ENCODE results near the gene NOL9. TPM values are rescaled to one million over a fixed set of nuclear protein-coding genes. Genes with fewer than 3 reads are reported as not detected.
"Not testable (repeated sequence)": the region's sequence is repeated elsewhere in the genome, so short reads cannot be mapped to it uniquely, and the experiment has no call there.

The NOL9 gene
- total RNA-seq, 1 donor from 2014 or later, result 10.9 TPM

DNA sequence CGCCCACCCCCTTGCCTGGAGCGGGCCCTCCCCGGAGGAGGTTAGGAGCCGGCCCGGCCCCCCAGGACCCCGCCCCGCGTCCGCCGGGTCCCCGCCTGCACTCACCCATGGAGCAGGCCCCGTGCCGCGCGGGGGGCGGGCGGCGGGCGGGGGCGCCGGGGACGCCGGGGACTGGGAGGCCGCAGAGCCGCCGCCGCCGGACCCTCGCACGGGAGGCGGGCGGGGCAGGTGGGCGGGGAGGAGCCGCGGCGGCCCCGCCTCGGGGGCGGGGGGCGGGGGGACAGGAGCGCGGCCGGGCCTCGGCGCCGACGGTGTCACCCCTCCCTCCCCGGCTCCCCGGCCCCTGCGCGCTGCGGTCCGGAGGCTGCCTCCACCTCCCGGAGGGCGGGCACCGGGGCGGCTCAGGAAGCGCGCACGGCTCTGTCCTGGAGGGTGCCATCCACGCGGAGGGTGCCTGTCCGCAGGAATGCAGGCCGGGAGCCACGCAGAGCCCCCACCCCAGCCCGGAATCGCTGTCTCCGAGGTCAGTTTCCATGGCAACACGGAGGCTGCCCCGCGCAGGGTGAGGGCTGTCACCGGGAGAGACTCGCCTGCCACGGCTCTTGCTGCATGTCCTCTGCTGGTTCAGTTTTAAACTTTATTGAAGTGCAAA is 57.0 kb downstream of the NOL9 start:
- intact Hi-C loops (cut with DNase I), result no loop called here
- DNase-seq, result peak; percentile 74
- peak; percentile 61 for ATAC-seq (ENCODE audit: poor library complexity)

DNA sequence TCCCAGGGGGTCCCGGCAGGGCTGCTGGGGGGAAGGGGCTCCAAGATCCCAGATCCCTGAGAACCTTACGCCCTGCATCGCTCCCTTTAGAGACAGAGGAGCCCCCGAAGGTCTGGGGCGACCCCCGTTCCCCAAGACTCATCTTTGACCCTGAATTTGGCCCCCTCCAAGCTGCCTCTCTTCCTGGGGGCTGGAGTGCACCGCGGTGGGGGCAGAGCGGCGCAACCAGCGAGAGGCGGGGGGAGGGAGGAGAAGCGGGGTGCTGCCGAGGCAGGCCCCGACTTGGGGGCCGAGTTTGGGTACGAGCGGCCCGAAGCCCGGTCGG is 57.5 kb downstream of the NOL9 start:
- no peak for ATAC-seq (ENCODE audit: poor library complexity)
- intact Hi-C loops (cut with DNase I), result no loop called here
- no peak for DNase-seq

DNA sequence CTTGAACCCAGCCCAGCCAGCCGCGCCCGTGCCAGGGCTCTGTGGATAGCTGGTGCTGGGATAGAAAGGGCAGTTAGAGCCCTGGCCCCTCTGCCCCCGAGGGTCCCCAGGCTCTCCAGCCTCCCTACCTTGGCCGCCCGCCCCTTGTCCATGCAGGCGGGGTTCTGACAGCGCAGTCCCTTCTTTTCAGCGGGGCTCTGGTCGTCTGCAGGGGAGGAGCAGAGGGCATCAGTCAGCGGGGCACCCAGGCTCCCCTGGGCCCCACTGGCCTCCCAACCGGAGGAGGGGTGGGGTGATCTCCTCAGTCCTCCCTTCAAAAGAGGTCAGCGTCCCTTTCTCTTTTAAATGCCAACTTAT is 58.0 kb downstream of the NOL9 start:
- DNase-seq (no peak), ATAC-seq (ENCODE audit: poor library complexity) (peak; percentile 13)
- intact Hi-C loops (cut with DNase I), result no loop called here

DNA sequence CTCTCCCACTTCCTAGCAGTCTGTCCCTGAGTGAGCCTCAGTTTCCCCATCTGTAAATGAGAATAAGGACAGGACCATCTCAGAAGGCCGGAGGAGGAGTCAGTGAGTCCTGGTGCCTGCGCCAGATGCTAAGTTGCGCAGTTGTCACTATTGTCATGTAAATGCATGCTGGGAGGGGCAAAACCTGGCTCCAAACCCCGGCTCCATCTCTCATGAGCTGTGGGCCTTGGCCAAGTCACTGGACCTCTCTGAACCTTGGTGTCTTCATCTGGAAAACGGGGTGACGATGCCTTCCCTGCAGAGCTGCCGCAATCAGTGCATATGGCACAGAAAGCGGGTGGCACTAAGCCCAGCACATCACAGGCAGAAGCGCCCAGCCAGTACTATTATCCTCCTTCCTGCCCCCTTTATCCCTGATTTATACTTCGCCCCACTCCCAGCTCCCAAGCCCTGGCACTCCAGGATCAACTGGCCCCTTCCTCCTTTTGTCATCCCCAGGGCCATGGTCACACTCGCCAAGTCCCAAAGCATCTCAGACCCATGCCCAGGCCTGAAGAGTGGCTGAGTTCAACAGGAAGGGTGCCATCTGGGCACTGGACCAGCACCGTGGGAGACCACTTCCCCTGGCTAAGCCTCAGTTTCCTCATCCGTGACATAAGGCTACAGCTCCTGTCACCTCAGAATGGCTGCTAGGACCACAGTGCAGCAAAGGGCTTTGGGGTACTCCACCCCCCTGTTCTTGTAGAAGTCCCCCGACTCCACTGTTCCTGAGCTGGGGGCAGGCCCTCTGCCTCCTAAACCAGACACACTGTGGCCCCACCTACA is 58.6 kb downstream of the NOL9 start:
- intact Hi-C loops (cut with DNase I), result no loop called here
- ATAC-seq (ENCODE audit: poor library complexity) (no peak), DNase-seq (no peak)

DNA sequence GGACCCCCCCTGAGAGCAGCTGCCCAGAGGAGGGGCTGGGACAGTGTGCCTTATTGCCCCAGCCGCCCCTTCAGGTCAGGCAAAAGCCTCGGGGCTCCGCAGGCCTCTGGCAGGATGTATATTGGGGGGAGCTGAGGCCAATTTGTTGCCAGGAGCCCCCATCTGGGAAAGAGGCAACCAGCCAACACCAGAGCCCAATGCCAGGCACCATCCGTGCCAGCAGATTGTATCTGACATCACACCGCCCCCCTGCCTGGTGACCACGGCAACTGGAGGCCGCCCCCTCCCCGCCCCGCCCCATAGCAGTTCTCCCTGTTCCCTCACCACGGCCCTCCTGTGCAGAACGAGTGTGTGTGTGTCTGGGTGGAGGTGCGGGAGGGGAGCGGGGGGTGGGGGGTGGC is 59.3 kb downstream of the NOL9 start:
- no peak for DNase-seq
- intact Hi-C loops (cut with DNase I), result no loop called here

DNA sequence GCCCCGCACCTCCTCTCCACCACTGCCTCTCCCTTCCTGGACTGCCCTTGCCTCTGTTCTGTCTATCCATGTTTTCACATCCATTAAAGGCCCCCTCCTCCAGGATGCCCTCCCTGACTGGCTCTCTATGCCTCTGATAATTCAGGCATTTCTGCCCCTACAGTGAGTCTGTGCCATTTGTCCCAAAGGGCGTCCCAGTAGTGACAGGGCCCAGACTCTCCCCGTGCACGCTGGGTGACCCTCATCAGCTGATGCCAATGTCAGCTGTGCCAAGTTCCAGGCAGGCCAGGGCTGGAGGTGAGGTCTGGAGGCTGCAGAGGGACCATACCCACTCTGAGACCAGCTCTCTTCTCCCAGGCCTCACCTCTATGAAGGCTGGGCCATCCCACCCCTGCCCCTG is 59.7 kb downstream of the NOL9 start:
- intact Hi-C loops (cut with DNase I), result no loop called here
- no peak for DNase-seq
- peak; percentile 39 for ATAC-seq (ENCODE audit: poor library complexity)

More for the DNA sequence above, 59.3 kb downstream of the NOL9 start:
- ATAC-seq (ENCODE audit: poor library complexity), result no peak

DNA sequence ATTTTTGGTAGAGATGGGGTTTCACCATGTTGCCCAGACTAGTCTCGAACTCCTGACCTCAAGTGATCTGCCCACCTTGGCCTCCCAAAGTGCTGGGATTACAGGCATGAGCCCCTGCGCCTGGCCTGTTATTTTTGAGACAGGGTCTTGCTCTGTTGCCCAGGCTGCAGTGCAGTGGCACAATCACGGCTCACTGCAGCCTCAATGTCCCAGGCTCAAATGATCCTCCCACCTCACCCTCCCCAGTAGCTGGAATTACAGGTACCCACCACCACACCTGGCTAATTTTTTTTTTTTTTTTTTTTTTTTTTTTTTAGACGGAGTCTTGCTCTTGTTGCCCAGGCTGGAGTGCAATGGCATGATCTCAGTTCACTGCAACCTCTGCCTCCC is 60.5 kb downstream of the NOL9 start:
- ATAC-seq (ENCODE audit: poor library complexity); intact Hi-C loops (cut with DNase I); DNase-seq: not testable (repeated sequence)

DNA sequence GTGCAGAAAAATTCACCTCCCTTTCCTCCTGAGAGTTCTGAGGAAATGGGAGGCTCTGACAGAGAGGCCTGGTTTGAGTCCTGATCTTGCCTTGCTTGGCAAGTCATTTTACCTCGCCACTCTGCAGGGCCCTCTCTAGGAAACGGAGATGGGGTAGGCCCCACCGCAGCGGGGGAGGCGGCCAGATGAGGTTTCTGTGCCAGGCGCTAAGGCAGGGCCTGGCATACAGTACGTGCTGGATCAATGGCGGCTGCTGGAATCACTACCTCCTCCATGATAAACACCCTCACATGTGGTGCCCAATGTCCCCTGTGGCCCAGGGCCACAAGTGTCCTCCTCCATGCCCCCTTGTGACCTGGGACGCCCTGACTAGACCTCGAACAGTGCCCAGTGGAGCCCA is 62.3 kb downstream of the NOL9 start:
- ATAC-seq (ENCODE audit: poor library complexity), result no peak
- DNase-seq, result no peak
- intact Hi-C loops (cut with DNase I), result no loop called here

DNA sequence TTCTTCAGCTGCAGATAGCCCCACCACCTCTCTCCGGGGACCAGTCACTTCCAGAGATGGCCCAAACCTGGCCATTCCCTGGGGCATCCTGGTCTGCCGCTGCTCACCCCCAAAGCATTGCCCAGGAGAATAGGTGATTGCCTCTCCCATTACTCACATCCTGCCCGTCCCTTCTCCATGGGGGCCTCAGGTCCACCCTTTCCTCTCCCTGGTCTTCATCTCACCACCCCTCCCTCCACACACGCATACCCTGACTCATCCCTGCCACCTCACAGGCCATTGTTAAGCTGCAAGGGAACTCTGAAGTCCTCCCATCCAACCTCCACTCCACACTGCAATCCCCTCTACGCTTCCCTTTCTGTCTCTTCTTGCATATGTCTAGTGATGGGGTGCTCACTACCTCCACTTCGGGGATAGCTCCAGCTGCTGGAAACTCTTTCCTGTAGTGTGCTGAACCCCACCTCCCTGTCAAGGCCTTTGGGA is 62.8 kb downstream of the NOL9 start, which contains the start of gene PLEKHG5:
Gene PLEKHG5, minus strand, starts transcription at position 188 of the 483 bp plus-strand sequence. CDS start 14,096 bp downstream, outside the sequence.
- DNase-seq (no peak), ATAC-seq (ENCODE audit: poor library complexity) (no peak)
- intact Hi-C loops (cut with DNase I), result no loop called here

DNA sequence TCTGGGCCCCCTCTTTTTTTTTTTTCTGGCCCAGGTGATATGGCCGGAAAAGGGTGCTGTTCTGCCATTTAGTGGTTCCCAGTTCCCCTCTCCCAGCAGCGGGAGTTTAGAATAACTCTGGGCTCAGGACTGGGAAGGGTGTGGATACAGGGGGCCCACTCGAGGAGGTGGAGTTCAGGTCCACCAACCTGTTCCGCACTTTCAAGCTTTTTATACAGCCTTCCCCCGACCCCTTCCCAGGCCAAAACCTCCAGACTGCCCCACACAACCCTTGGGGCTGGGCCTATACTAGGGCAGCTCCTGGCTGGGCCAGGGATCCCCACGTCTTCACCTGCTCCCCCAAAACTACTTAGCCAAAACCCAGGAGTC is 63.2 kb downstream of the NOL9 start:
- DNase-seq (no peak), ATAC-seq (ENCODE audit: poor library complexity) (no peak)
- intact Hi-C loops (cut with DNase I), result no loop called here

DNA sequence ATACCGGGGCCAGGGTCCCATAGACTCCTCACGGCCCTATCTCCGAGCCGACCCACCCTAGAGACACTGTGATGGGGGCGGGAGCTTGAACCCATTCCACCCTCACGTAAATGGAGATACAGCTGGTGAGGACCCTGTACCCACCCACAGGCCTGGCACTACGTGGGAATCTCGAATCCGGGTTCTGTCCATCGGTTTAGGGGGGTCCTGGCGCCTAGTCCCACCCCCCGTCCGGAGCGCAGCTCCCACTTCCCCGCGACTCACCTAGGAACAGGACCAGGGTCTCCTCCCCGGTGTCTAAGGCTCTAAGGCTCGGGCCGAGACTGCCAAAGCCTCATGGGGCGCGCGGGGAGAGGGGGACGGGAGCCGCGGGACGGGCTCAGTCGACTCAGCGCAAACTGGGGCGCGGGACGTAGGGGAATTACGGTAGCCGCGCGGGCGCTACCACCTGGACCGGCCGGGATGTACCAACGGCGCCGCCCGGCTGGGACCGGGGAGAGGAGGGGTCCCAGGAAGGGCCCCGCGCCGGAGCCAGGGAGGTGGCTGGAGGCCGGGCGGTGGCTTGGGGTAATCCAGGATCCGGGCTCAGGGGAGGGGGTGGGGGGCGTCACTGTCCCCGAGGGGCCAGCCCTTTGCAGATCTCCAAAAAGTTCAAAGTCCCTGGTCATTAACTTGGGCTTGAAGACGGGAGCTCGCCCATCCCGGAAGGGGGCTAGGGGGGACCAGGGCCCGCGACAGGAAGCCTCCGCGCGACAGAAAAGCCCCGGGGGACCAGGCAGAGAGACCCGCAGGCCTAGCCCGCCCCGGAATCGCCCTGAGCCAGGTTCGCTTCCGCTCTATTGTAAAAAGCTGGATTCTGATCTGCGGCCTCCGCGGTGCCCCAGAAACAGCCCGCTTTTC is 63.9 kb downstream of the NOL9 start:
- peak; percentile 75 for DNase-seq
- ATAC-seq (ENCODE audit: poor library complexity), result peak; percentile 79
- intact Hi-C loops (cut with DNase I), result no loop called here

DNA sequence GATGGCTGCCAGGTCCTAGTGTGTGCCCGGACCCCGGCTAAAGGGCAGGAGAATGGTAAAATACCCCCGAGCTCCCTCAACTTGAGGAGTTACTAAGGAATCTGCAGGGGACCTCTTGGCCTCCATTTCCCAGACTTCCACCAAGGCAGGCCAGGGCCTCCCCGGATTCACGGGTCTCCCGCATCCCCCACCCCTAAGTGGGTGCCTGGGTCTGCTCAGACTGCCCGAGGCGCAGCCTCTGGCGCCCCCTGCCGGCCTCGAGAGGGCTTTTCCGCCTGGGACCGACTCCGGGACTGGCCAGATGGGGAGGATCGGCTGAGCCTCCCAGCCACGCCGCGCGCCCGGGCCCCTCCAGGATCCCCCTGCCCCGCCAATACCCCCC is 64.5 kb downstream of the NOL9 start:
- intact Hi-C loops (cut with DNase I), result loop anchor here (5.0 kb wide), 2 partner anchors 33 to 158 kb away; no protein-coding TSS in a partner anchor
- peak; percentile 70 for ATAC-seq (ENCODE audit: poor library complexity)
- peak; percentile 80 for DNase-seq

DNA sequence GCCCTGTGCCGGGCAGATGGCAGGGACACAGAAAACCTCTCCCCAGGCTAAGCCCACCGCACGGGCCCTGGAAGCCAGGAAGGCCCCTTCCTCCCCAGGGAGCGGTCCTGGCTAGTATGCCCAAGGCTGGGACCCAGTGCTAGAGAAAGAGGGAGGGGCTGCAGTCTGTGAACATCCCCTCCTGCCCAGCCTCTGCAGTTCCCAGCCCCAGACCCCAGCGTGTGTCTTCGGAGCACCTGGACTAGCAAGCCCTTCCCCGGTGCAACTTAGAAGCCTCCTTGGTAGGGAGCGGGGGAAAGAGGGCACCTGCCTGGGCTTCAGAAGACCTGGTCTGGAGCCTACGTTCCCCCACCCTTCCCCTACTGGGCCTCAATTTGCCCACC is 64.9 kb downstream of the NOL9 start:
- intact Hi-C loops (cut with DNase I), result loop anchor here (5.0 kb wide), 2 partner anchors 33 to 158 kb away; no protein-coding TSS in a partner anchor
- no peak for ATAC-seq (ENCODE audit: poor library complexity)
- no peak for DNase-seq

DNA sequence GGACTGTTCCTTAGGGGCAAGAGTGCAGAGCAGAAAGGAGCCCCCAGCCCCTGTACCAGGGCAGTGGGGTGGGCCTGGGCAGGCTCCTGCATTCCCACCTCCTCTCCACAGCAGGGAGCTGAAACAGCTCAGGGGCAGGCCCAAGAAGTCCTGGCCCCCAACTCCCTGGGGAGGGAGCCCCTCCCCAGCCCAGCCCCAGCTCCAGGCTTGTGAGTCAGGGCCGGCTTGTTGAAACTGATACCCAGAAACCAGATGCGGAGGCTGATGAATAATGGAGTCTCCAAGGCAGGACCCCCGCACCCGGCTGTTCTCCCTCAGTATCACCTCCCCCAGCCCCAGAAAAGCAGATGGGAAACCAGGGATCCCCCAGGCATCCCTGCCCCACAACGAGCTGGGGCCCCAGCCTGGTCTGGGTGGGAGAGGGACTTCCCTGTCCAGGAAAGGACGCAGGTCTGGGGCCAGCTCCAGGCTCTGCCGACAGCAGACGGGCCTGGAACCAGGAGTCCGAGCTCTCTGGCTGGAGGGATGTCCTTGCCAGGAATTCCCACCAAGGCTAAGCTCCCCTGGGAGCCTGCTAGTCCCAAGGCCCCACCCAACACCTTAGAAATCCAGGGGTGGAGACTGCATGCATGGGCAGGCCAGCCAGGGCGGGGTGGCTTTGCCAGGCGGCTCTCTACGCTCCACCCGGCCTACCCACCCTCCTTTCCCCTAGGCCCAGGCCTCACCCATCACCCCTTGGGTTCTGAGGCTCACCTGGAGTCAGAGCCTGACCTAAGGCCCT is 65.5 kb downstream of the NOL9 start:
- intact Hi-C loops (cut with DNase I), result loop anchor here (5.0 kb wide), 2 partner anchors 34 to 159 kb away; no protein-coding TSS in a partner anchor

DNA sequence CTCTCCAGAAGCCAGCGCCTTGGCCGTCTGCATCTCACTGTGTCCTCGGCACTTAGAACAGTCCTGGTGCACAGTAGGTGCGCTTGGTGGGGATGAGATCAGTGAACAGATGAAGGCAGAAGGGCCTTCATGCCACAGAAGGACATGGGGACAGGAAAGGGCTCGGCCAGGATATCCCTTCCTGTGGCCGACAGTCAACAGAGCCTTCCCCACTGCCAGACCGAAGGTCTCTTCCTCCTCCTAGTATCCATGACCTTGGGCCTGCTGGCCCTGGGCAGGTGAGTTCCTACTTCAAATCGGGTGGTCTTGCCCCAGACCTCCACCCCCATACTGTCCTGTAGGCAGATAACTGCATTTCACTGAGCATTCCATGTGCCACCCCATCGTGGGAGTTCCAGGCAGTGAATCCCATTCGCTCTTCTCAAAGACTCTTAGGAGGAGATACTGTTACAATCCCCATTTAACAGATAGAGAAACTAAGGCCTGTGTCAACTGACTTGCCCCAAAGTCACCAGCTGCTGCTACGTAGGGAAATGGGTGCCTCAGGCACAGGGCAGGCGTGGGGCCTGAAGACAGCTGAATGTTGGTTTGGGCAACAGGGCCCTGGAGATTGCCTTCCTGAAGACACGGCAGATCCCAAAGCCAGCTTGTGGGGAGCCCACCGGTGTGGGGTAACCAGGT is 66.4 kb downstream of the NOL9 start:
- ATAC-seq (ENCODE audit: poor library complexity), result no peak
- intact Hi-C loops (cut with DNase I), result loop anchor here (5.0 kb wide), 2 partner anchors 34 to 159 kb away; no protein-coding TSS in a partner anchor
- DNase-seq, result no peak

More for the DNA sequence above, 65.5 kb downstream of the NOL9 start:
- ATAC-seq (ENCODE audit: poor library complexity) (no peak), DNase-seq (no peak)

DNA sequence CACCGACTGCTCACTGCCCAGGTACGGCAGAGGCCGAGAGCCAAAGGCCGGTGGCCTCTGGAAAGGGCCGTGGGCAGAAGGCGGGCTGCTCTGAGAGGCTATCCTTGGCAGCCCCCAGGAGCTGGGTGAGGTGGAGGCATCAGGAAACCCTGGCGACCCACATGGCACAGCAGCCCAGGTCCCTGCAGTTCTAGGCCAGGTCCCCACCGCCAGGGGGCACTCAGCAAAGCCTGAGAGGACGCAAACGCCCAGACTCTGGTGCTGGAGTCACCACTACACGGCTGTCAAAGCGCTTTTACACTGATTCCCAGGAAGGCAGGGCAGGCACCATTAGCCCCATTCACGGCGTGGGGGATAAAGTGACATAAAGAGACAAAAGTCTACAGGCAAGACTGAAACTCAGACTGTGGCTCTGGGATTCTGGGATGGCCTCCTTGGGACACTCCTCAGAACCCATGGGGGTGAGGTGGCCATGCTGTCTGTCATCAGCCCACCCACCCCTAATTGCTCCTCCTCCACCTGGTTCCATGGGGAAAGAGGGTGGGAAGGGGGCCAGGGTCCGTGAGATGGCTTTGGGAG is 67.8 kb downstream of the NOL9 start:
- ATAC-seq (ENCODE audit: poor library complexity) (peak; percentile 74), DNase-seq (peak; percentile 92)
- intact Hi-C loops (cut with DNase I), result loop anchor here (5.0 kb wide), 2 partner anchors 36 to 161 kb away; no protein-coding TSS in a partner anchor

All from Right ventricle myocardium superior (tissue), 1 donor.